Measurements from ENCODE around the gene F2R.
"Not testable (repeated sequence)": the region's sequence is repeated elsewhere in the genome, so short reads cannot be mapped to it uniquely, and the experiment has no call there.

Gene F2R

GRCh38 chr5:76715736-76716455 is at the start of gene F2R:
TSS of gene F2R (plus strand) at chr5:76716126. CDS start at chr5:76716308, 182 bp downstream.
- no peak for DNase-seq

- DNase-seq: no peak
Measured at GRCh38 chr5:76667495-76667894, 48.4 kb upstream of the F2R start.

GRCh38 chr5:76669245-76669644 is 46.7 kb upstream of the F2R start:
- no peak for DNase-seq

GRCh38 chr5:76670508-76670907 is 45.4 kb upstream of the F2R start:
- no peak for DNase-seq

- no peak for DNase-seq
Measured at GRCh38 chr5:76672242-76672641, 43.7 kb upstream of the F2R start.

GRCh38 chr5:76673125-76673524 is 42.8 kb upstream of the F2R start:
- no peak for DNase-seq

- no peak for DNase-seq
Measured at GRCh38 chr5:76674330-76675066, 41.4 kb upstream of the F2R start.

GRCh38 chr5:76675364-76675763 is 40.6 kb upstream of the F2R start:
- no peak for DNase-seq

GRCh38 chr5:76677849-76678472 is 38.0 kb upstream of the F2R start:
- no peak for DNase-seq

- DNase-seq: no peak
Measured at GRCh38 chr5:76679231-76679630, 36.7 kb upstream of the F2R start.

GRCh38 chr5:76680826-76681225 is 35.1 kb upstream of the F2R start:
- not testable (repeated sequence) for DNase-seq

- DNase-seq: no peak
Measured at GRCh38 chr5:76681287-76681686, 34.6 kb upstream of the F2R start.

GRCh38 chr5:76682387-76682786 is 33.5 kb upstream of the F2R start:
- no peak for DNase-seq

- no peak for DNase-seq
Measured at GRCh38 chr5:76683816-76684731, 31.9 kb upstream of the F2R start.

- no peak for DNase-seq
Measured at GRCh38 chr5:76684756-76685519, 31.0 kb upstream of the F2R start.

GRCh38 chr5:76685704-76686103 is 30.2 kb upstream of the F2R start:
- DNase-seq: no peak

GRCh38 chr5:76688212-76688611 is 27.7 kb upstream of the F2R start:
- no peak for DNase-seq

- DNase-seq: no peak
Measured at GRCh38 chr5:76688836-76689235, 27.1 kb upstream of the F2R start.

GRCh38 chr5:76689321-76690036 is 26.4 kb upstream of the F2R start:
- no peak for DNase-seq

- DNase-seq: no peak
Measured at GRCh38 chr5:76690037-76690679, 25.8 kb upstream of the F2R start.
